Measurements from ENCODE around the gene CDKAL1.

CDKAL1 gene

GRCh38 chr6:20838113-20838512, 303.9 kb downstream of the CDKAL1 start:
- TF ChIP-seq CTCF (IDR thresholded peaks at IDR 0.05; ENCODE audit: insufficient read depth, low read length, poor library complexity, severe bottlenecking): no peak
- no peak overlapping the region for H3K4me3 ChIP-seq (replicated peaks; ENCODE audit: low read depth, low read length)
- H3K36me3 ChIP-seq (ENCODE audit: control insufficient read depth, insufficient read depth, low read length): no peaks in the 10 kb centered on the region
- DNase-seq (ENCODE audit: extremely low read depth, insufficient read length): no peak
- H3K27me3 ChIP-seq (replicated peaks; ENCODE audit: control insufficient read depth, insufficient read depth, low read length): no peaks in the 10 kb centered on the region

DNA sequence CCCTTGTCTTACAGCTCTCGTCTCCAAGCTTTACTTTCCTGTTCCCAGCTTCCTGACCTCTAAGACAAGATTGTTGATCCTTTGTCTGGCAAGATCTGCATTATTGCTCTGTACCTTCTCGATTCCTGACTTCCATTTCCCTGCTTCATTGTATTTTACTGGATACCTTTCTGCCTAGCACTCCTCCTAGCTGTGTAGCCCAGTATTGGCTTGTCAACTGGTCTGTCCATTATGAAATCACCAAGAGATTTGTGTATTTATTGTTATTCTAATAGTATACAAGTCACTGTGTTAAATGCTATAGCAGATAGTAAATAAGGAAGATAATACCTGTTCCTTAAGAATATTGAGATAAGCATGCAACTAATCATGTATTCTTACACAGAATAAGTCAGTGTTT, 305.4 kb downstream of the CDKAL1 start:
- Histone ChIP-seq H3K27me3 (replicated peaks; ENCODE audit: control insufficient read depth, insufficient read depth, low read length) (no peaks in the 10 kb centered on the region), H3K4me3 (replicated peaks; ENCODE audit: low read depth, low read length) (no peak overlapping the region), H3K36me3 (ENCODE audit: control insufficient read depth, insufficient read depth, low read length) (no peaks in the 10 kb centered on the region)
- no peak for DNase-seq (ENCODE audit: extremely low read depth, insufficient read length)
- no peak for TF ChIP-seq CTCF (IDR thresholded peaks at IDR 0.05; ENCODE audit: insufficient read depth, low read length, poor library complexity, severe bottlenecking)

DNA sequence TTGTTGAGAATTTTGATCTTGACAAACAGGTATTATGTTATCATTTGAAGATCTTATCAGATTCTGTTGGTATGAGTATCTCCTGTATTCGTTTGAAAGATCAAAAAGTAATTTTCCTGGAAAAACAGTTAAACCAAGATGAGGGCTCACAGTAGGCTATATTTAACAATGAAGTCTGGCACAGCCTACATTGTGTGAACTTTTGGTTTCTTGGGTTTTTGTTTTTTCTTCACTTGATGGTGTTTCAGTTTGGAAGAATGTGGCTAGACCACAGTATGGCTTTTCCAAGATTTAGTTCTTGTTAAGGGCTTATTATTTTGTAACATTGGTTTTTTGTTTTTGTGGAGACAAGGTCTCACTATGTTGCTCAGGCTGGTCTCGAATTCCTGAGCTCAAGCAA, 306.4 kb downstream of the CDKAL1 start:
- H3K36me3 ChIP-seq (ENCODE audit: control insufficient read depth, insufficient read depth, low read length): no peaks in the 10 kb centered on the region
- H3K27me3 ChIP-seq (replicated peaks; ENCODE audit: control insufficient read depth, insufficient read depth, low read length): no peaks in the 10 kb centered on the region
- no peak overlapping the region for H3K4me3 ChIP-seq (replicated peaks; ENCODE audit: low read depth, low read length)
- no peak for TF ChIP-seq CTCF (IDR thresholded peaks at IDR 0.05; ENCODE audit: insufficient read depth, low read length, poor library complexity, severe bottlenecking)
- no peak for DNase-seq (ENCODE audit: extremely low read depth, insufficient read length)

- DNase-seq (ENCODE audit: extremely low read depth, insufficient read length): no peak
Observed at GRCh38 chr6:20841806-20842205, 307.5 kb downstream of the CDKAL1 start.

GRCh38 chr6:20845592-20845991, 311.3 kb downstream of the CDKAL1 start:
- no peak for TF ChIP-seq CTCF (IDR thresholded peaks at IDR 0.05; ENCODE audit: insufficient read depth, low read length, poor library complexity, severe bottlenecking)

More at GRCh38 chr6:20841806-20842205, 307.5 kb downstream of the CDKAL1 start:
- H3K27me3 ChIP-seq (replicated peaks; ENCODE audit: control insufficient read depth, insufficient read depth, low read length): no peaks in the 10 kb centered on the region
- no peaks in the 10 kb centered on the region for H3K36me3 ChIP-seq (ENCODE audit: control insufficient read depth, insufficient read depth, low read length)
- H3K4me3 ChIP-seq (replicated peaks; ENCODE audit: low read depth, low read length): no peak overlapping the region
- TF ChIP-seq CTCF (IDR thresholded peaks at IDR 0.05; ENCODE audit: insufficient read depth, low read length, poor library complexity, severe bottlenecking): no peak

GRCh38 chr6:20846602-20847028, 312.4 kb downstream of the CDKAL1 start:
- no peak overlapping the region for H3K4me3 ChIP-seq (replicated peaks; ENCODE audit: low read depth, low read length)
- no peaks in the 10 kb centered on the region for H3K36me3 ChIP-seq (ENCODE audit: control insufficient read depth, insufficient read depth, low read length)
- DNase-seq (ENCODE audit: extremely low read depth, insufficient read length): peak; percentile 37
- H3K27me3 ChIP-seq (replicated peaks; ENCODE audit: control insufficient read depth, insufficient read depth, low read length): no peaks in the 10 kb centered on the region
- TF ChIP-seq CTCF (IDR thresholded peaks at IDR 0.05; ENCODE audit: insufficient read depth, low read length, poor library complexity, severe bottlenecking): no peak

More at GRCh38 chr6:20845592-20845991, 311.3 kb downstream of the CDKAL1 start:
- H3K27me3 ChIP-seq (replicated peaks; ENCODE audit: control insufficient read depth, insufficient read depth, low read length): no peaks in the 10 kb centered on the region
- H3K4me3 ChIP-seq (replicated peaks; ENCODE audit: low read depth, low read length): no peak overlapping the region
- no peaks in the 10 kb centered on the region for H3K36me3 ChIP-seq (ENCODE audit: control insufficient read depth, insufficient read depth, low read length)
- DNase-seq (ENCODE audit: extremely low read depth, insufficient read length): no peak
